IMR-90 (cell line): ENCODE data around the gene OR10H5. TPM values are rescaled to one million over a fixed set of nuclear protein-coding genes. Genes with fewer than 3 reads are reported as not detected.

Experiments used
- ATAC-seq: fragments of 200-7000 bp; cut with Tn5 transposase; 2 replicates; pipeline ENCODE4 v1.9.1; 2020; ENCODE audit warnings: low read depth, mild to moderate bottlenecking, moderate library complexity
- BruUV-seq: library from RNA; stranded (reverse); fragments of 400-500 nt; replicated peaks from 2 replicates; lab custom pipeline; 2021; lab: Mats Ljungman, UMichigan
- CTCF ChIA-PET: fragments of 300-600 bp; formaldehyde crosslinking; extraction: SDS; loops from one replicate; lab custom pipeline; 2021; ENCODE audit warnings: antibody characterized with exemption; lab: Yijun Ruan, JAX
- POLR2A ChIA-PET: fragments of 300-600 bp; sonication (Branson Sonifier 250); formaldehyde crosslinking; loops from one replicate; lab custom pipeline; 2022; ENCODE audit warnings: antibody characterized with exemption; ENCODE audit not compliant: unreplicated experiment; lab: Charles Lee
- DNase-seq: peaks from one replicate; pipeline ENCODE4 v3.0.0; 2013
- H2AFZ ChIP-seq: replicated peaks from 2 replicates; pipeline ENCODE3; 2013; ENCODE audit warnings: low read length, mild to moderate bottlenecking; ENCODE audit not compliant: poor library complexity
- H2AK5ac ChIP-seq: 2 replicates; pipeline ENCODE4 v1.6.1; 2013; ENCODE audit warnings: low read depth, low read length, inconsistent platforms
- H2AK9ac ChIP-seq: replicated peaks from 2 replicates; pipeline ENCODE3; 2013; ENCODE audit warnings: mild to moderate bottlenecking, low read depth, low read length, moderate library complexity; ENCODE audit not compliant: poor library complexity
- H2BK120ac ChIP-seq: 2 replicates; pipeline ENCODE4 v1.6.1; 2013; ENCODE audit warnings: low read depth, low read length, inconsistent platforms
- H2BK15ac ChIP-seq: 3 replicates; pipeline ENCODE4 v1.6.1; 2013; ENCODE audit warnings: low read depth, low read length, inconsistent platforms
- H2BK20ac ChIP-seq: 2 replicates; pipeline ENCODE4 v1.6.1; 2013; ENCODE audit warnings: low read depth, mild to moderate bottlenecking, inconsistent platforms, low read length, moderate library complexity
- H2BK5ac ChIP-seq: 2 replicates; pipeline ENCODE4 v1.6.1; 2013; ENCODE audit warnings: mild to moderate bottlenecking, low read depth, low read length, inconsistent platforms; ENCODE audit not compliant: poor library complexity, severe bottlenecking
- H3K14ac ChIP-seq: replicated peaks from 2 replicates; pipeline ENCODE4 v1.6.1; 2013; ENCODE audit warnings: low read depth, low read length, inconsistent platforms
- H3K18ac ChIP-seq: 2 replicates; pipeline ENCODE4 v1.6.1; 2013; ENCODE audit warnings: low read depth, low read length, control low read depth
- H3K23ac ChIP-seq: 2 replicates; pipeline ENCODE4 v1.6.1; 2013; ENCODE audit warnings: low read depth, low read length, inconsistent platforms
- H3K27ac ChIP-seq: 2 replicates; pipeline ENCODE4 v1.5.1; 2013; ENCODE audit warnings: mild to moderate bottlenecking, control low read depth, low read length; ENCODE audit not compliant: insufficient read depth
- H3K27me3 ChIP-seq: 2 replicates; pipeline ENCODE4 v1.6.1; 2013; ENCODE audit warnings: low read length; ENCODE audit not compliant: control insufficient read depth, insufficient read depth
- H3K36me3 ChIP-seq: 2 replicates; pipeline ENCODE4 v1.6.1; 2013; ENCODE audit warnings: low read length, mixed read lengths; ENCODE audit not compliant: control insufficient read depth, insufficient read depth
- H3K4ac ChIP-seq: 2 replicates; pipeline ENCODE4 v1.6.1; 2013; ENCODE audit warnings: low read depth, low read length, inconsistent platforms
- H3K4me1 ChIP-seq: 2 replicates; pipeline ENCODE4 v1.6.1; 2013; ENCODE audit warnings: low read length, mixed read lengths; ENCODE audit not compliant: control insufficient read depth, insufficient read depth
- H3K4me2 ChIP-seq: 2 replicates; pipeline ENCODE4 v1.6.1; 2013; ENCODE audit warnings: low read depth, mild to moderate bottlenecking, control low read depth, low read length, moderate library complexity
- H3K4me3 ChIP-seq: 2 replicates; pipeline ENCODE4 v1.5.1; 2013; ENCODE audit warnings: low read depth, mild to moderate bottlenecking, control low read depth, low read length, moderate library complexity; ENCODE audit not compliant: insufficient read depth
- H3K56ac ChIP-seq: 2 replicates; pipeline ENCODE4 v1.6.1; 2013; ENCODE audit warnings: low read length, inconsistent platforms; ENCODE audit not compliant: insufficient read depth; ENCODE audit errors: extremely low read depth
- H3K79me1 ChIP-seq, 2 experiments: 2 replicates each; pipeline ENCODE4 v1.6.1; 2013; ENCODE audit warnings: low read length in 2 of 2, inconsistent platforms in 1 of 2, low read depth in 1 of 2
- H3K9ac ChIP-seq: 2 replicates; pipeline ENCODE4 v1.6.1; 2013; ENCODE audit warnings: low read depth, low read length, control low read depth
- H3K9me1 ChIP-seq: 2 replicates; pipeline ENCODE4 v1.6.1; 2013; ENCODE audit warnings: low read length, inconsistent platforms; ENCODE audit not compliant: insufficient read depth
- H3K9me3 ChIP-seq: 2 replicates; pipeline ENCODE4 v1.6.1; 2013; ENCODE audit warnings: low read length; ENCODE audit not compliant: control insufficient read depth, insufficient read depth
- H4K20me1 ChIP-seq: 2 replicates; pipeline ENCODE4 v1.6.1; 2013; ENCODE audit warnings: low read length, inconsistent platforms; ENCODE audit not compliant: insufficient read depth
- H4K5ac ChIP-seq: 2 replicates; pipeline ENCODE4 v1.6.1; 2013; ENCODE audit warnings: mild to moderate bottlenecking, low read depth, low read length, control low read depth
- H4K8ac ChIP-seq, 2 experiments: 2 replicates each; pipeline ENCODE4 v1.6.1; 2013; ENCODE audit warnings: low read depth in 2 of 2, low read length in 2 of 2, control low read depth in 1 of 2, inconsistent platforms in 1 of 2
- H4K91ac ChIP-seq: 2 replicates; pipeline ENCODE4 v1.6.1; 2013; ENCODE audit warnings: low read depth, low read length, inconsistent platforms; ENCODE audit not compliant: insufficient read depth
- BHLHE40 ChIP-seq: fragments of 150-350 bp; IDR thresholded peaks from 2 replicates; pipeline ENCODE4 v1.6.1; 2016; ENCODE audit warnings: mild to moderate bottlenecking, low read depth, low read length
- CEBPB ChIP-seq: IDR thresholded peaks from 2 replicates; pipeline ENCODE4 v1.6.1; 2012; ENCODE audit warnings: low read depth, low read length, improper control_type of control experiment
- CHD1 ChIP-seq: IDR thresholded peaks from 2 replicates; pipeline ENCODE4 v1.6.1; 2012; ENCODE audit warnings: low read depth, low read length, improper control_type of control experiment
- ELK1 ChIP-seq: fragments of 150-350 bp; IDR thresholded peaks from 2 replicates; pipeline ENCODE4 v1.6.1; 2016; ENCODE audit warnings: low read depth, mild to moderate bottlenecking, low read length, moderate library complexity, borderline replicate concordance
- FOS ChIP-seq: fragments of 150-350 bp; IDR thresholded peaks from 2 replicates; pipeline ENCODE4 v1.6.1; 2016; ENCODE audit warnings: low read depth, low read length
- MAFK ChIP-seq: IDR thresholded peaks from 2 replicates; pipeline ENCODE4 v1.6.1; 2012; ENCODE audit warnings: low read depth, low read length, improper control_type of control experiment
- MAZ ChIP-seq: IDR thresholded peaks from 2 replicates; pipeline ENCODE4 v1.6.1; 2012; ENCODE audit warnings: low read depth, mild to moderate bottlenecking, low read length, improper control_type of control experiment, moderate library complexity, borderline replicate concordance
- MXI1 ChIP-seq: IDR thresholded peaks from 2 replicates; pipeline ENCODE4 v1.6.1; 2012; ENCODE audit warnings: low read depth, mild to moderate bottlenecking, low read length, moderate library complexity, borderline replicate concordance
- NFE2L2 ChIP-seq: fragments of 150-350 bp; IDR thresholded peaks from 2 replicates; pipeline ENCODE4 v1.6.1; 2016; ENCODE audit warnings: low read depth, mild to moderate bottlenecking, low read length
- POLR2A ChIP-seq: IDR thresholded peaks from 2 replicates; pipeline ENCODE4 v1.6.1; 2012; ENCODE audit warnings: mild to moderate bottlenecking, low read depth, low read length
- RAD21 ChIP-seq: IDR thresholded peaks from 2 replicates; pipeline ENCODE4 v1.6.1; 2012; ENCODE audit warnings: low read length, improper control_type of control experiment
- RCOR1 ChIP-seq: IDR thresholded peaks from 2 replicates; pipeline ENCODE4 v1.6.1; 2012; ENCODE audit warnings: mild to moderate bottlenecking, low read length, improper control_type of control experiment; ENCODE audit not compliant: insufficient replicate concordance
- RFX5 ChIP-seq: IDR thresholded peaks from 2 replicates; pipeline ENCODE4 v1.8.0; 2012; ENCODE audit warnings: low read depth, mild to moderate bottlenecking, low read length, moderate library complexity
- SMC3 ChIP-seq: fragments of 150-350 bp; IDR thresholded peaks from 2 replicates; pipeline ENCODE4 v1.6.1; 2016; ENCODE audit warnings: low read depth, mild to moderate bottlenecking, antibody characterized with exemption, low read length, moderate library complexity
- WGBS, 2 experiments: methylation state at CpG; one replicate each; pipeline versions ENCODE4 v1.1.5 to v1.1.7; 2013; ENCODE audit warnings: missing lambda C conversion rate in 2 of 2; ENCODE audit not compliant: insufficient read length in 1 of 2; ENCODE audit errors: extremely low coverage in 2 of 2; 5-methylcytosine and 5-hydroxymethylcytosine counted together
- dilution Hi-C: fragments of 300-500 bp; cut with HindIII; formaldehyde crosslinking; loops from one replicate; pipeline ENCODE4 v1.14.3; 2018; ENCODE audit warnings: low sequenced_read_pairs; ENCODE audit not compliant: unreplicated experiment
- in situ Hi-C: fragments of 300-500 bp; cut with MboI; formaldehyde crosslinking; loops from 3 replicates; pipeline ENCODE4 v1.14.3; 2019; ENCODE audit warnings: low sequenced_read_pairs, inconsistent platforms, mixed read lengths
- intact Hi-C: fragments of 100-400 bp; cut with micrococcal nuclease; formaldehyde crosslinking; loops from 2 replicates; pipeline ENCODE4 v1.10.0; 2022
- polyA plus RNA-seq, 3 experiments: library from polyadenylated mRNA; depleted of rRNA; stranded (reverse); fragments of >200 nt; gene quantifications; 2 replicates each; pipeline ENCODE4 v1.2.3, GENCODE V29; 2012; ENCODE audit warnings: low replicate concordance in 1 of 3
- total RNA-seq: library from RNA; depleted of rRNA; stranded (reverse); fragments of >200 nt; gene quantifications from 2 replicates; pipeline ENCODE4 v1.2.3, GENCODE V29; 2012
- TF ChIP-seq, protein P1 (sequence below): fragments of 150-350 bp; IDR thresholded peaks from 2 replicates; pipeline ENCODE4 v1.6.1; 2017; ENCODE audit warnings: mild to moderate bottlenecking, antibody characterized with exemption, low read length, low read depth
- TF ChIP-seq, protein P2 (sequence below): conservative IDR thresholded peaks from 2 replicates; pipeline ENCODE4 v1.5.1; 2012; ENCODE audit warnings: mild to moderate bottlenecking, low read depth, low read length, improper control_type of control experiment

Gene OR10H5
- total and polyA plus RNA-seq, 2 of the 4 experiments (the other 2 are of a cell fraction): not detected

DNA sequence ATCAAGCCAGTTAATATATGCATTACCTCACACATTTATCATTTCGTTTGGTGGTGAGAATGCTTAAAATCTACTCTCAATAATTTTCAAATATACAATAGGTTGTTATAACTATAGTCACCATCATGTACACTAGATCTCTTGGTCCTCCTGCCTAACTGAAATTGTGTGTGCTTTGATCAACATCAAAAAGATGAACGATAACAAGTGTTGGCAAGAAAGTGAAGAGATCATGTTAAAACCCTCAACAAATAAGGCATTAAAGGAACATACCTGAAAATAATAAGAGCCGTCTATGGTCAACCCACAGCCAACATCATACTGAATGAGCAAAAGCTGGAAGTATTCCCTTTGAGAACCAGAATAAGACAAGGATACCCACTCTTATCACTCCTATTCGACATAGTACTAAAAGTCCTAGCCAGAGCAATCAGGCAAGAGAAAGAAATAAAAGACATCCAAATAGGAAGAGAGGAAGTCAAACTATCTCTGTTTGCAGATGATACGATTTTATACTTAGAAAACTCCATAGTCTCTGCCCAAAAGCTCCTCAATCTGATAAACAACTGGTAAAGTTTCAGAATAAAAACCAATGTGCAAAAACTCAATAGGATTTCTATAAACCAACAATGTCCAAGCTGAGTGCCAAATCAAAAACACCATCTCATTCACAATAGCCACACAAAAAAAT lies 55.9 kb downstream of the OR10H5 start:
- intact Hi-C loops (no loop called here), in situ Hi-C loops (loop anchor here (25.0 kb wide), 1 partner anchor 344 kb away; the partner anchor contains the start of genes AP1M1 and FAM32A), dilution Hi-C loops (no loop called here)
- Histone ChIP-seq H3K56ac (no peak overlapping the region), H3K4me2 (no peak overlapping the region), H3K9me3 (no peaks in the 10 kb centered on the region), H3K18ac (no peak overlapping the region), H3K4ac (no peak overlapping the region), H4K20me1 (no peaks in the 10 kb centered on the region), H3K23ac (no peak overlapping the region), H2BK120ac (no peak overlapping the region), H3K4me1 (no peaks in the 10 kb centered on the region), H3K9ac (no peak overlapping the region), H2AFZ (no peak overlapping the region), H3K27me3 (no peaks in the 10 kb centered on the region), H3K4me3 (no peak overlapping the region), H2BK5ac (no peak overlapping the region), H3K79me1 (no peaks in the 10 kb centered on the region), H2AK9ac (no peak overlapping the region), H4K8ac (no peak overlapping the region), H2BK20ac (no peak overlapping the region), H4K5ac (no peak overlapping the region), H2AK5ac (no peak overlapping the region), H2BK15ac (no peak overlapping the region), H4K91ac (no peak overlapping the region), H3K36me3 (no peaks in the 10 kb centered on the region), H3K9me1 (no peaks in the 10 kb centered on the region), H3K14ac (no peak overlapping the region), H3K27ac (no peak overlapping the region)
- no peak for TF ChIP-seq MAZ
- TF ChIP-seq ELK1: no peak
- no peak for TF ChIP-seq SMC3
- no peak for TF ChIP-seq BHLHE40
- no peak for TF ChIP-seq RCOR1
- no peak for TF ChIP-seq CEBPB
- TF ChIP-seq RAD21: no peak
- TF ChIP-seq, protein P1, sequence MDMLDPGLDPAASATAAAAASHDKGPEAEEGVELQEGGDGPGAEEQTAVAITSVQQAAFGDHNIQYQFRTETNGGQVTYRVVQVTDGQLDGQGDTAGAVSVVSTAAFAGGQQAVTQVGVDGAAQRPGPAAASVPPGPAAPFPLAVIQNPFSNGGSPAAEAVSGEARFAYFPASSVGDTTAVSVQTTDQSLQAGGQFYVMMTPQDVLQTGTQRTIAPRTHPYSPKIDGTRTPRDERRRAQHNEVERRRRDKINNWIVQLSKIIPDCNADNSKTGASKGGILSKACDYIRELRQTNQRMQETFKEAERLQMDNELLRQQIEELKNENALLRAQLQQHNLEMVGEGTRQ: no peak
- TF ChIP-seq FOS: no peak
- no peak for TF ChIP-seq CHD1
- TF ChIP-seq, protein P2, sequence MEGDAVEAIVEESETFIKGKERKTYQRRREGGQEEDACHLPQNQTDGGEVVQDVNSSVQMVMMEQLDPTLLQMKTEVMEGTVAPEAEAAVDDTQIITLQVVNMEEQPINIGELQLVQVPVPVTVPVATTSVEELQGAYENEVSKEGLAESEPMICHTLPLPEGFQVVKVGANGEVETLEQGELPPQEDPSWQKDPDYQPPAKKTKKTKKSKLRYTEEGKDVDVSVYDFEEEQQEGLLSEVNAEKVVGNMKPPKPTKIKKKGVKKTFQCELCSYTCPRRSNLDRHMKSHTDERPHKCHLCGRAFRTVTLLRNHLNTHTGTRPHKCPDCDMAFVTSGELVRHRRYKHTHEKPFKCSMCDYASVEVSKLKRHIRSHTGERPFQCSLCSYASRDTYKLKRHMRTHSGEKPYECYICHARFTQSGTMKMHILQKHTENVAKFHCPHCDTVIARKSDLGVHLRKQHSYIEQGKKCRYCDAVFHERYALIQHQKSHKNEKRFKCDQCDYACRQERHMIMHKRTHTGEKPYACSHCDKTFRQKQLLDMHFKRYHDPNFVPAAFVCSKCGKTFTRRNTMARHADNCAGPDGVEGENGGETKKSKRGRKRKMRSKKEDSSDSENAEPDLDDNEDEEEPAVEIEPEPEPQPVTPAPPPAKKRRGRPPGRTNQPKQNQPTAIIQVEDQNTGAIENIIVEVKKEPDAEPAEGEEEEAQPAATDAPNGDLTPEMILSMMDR: no peak
- no peak for TF ChIP-seq MXI1
- TF ChIP-seq RFX5: no peak
- no peak for TF ChIP-seq NFE2L2
- TF ChIP-seq MAFK: no peak
- no peak for TF ChIP-seq POLR2A
- ChIA-PET CTCF (interaction anchor here (1.0 kb wide), 1 partner anchor 50 kb away, joined by 3 read pairs; no protein-coding TSS in a partner anchor), POLR2A (no interaction called here)
- DNase-seq (no peak), ATAC-seq (no peak)
- no TSS peak for BruUV-seq
- no CpG with 5 or more reads among the region's 5 CpGs for WGBS, 2 experiments
